GM18498 (cell line): ENCODE measurements around the gene PPP2R2D.
"Not testable (repeated sequence)": the region's sequence is repeated elsewhere in the genome, so short reads cannot be mapped to it uniquely, and the experiment has no call there.

Experiments
- ATAC-seq: cut with Tn5 transposase; IDR thresholded peaks from one replicate; pipeline ENCODE4 v1.9.1; 2021; ENCODE audit warnings: mild to moderate bottlenecking, moderate library complexity; ENCODE audit not compliant: unreplicated experiment

PPP2R2D gene

GRCh38 chr10:131905603-131906268 lies 4.9 kb downstream of the PPP2R2D start:
- ATAC-seq = no peak

DNA sequence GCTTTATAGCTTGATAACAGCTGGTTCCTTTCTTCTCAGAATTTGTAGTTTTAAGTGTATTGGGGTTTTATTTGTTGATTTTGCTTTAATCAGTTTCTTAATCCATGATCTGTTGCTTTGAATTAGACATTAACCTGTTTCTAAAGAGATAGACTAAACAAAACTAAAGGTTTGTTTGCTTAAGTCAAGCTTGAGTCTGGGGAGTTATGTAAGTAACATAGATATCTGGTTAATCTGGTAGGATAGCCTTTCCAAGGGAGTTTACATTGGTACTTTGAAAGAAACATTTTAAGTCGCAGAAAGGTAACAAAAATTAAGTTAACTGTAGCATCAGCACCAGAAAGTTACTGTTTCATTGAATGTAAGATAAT lies 5.4 kb downstream of the PPP2R2D start:
- no peak for ATAC-seq

DNA sequence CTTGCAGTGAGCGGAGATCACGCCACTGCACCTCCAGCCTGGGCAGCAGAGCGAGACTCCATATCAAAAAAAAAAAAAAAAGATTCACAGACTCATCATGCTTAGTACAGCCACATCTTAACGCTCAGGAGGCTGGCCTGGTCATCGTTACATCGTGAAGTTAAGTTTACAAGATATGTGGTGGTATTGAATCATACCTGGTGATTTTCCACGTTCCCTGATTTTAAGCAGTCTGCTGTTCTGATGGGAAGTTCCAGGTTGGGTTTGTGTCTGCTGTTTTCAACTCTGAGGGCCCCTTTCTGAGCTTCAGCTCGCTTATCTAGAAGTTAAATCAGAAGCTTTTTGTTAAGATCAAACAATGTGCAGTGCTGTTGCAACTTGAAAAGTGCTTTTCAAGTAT lies 6.9 kb downstream of the PPP2R2D start:
- no peak for ATAC-seq

GRCh38 chr10:131908151-131908550 lies 7.3 kb downstream of the PPP2R2D start:
- no peak for ATAC-seq

DNA sequence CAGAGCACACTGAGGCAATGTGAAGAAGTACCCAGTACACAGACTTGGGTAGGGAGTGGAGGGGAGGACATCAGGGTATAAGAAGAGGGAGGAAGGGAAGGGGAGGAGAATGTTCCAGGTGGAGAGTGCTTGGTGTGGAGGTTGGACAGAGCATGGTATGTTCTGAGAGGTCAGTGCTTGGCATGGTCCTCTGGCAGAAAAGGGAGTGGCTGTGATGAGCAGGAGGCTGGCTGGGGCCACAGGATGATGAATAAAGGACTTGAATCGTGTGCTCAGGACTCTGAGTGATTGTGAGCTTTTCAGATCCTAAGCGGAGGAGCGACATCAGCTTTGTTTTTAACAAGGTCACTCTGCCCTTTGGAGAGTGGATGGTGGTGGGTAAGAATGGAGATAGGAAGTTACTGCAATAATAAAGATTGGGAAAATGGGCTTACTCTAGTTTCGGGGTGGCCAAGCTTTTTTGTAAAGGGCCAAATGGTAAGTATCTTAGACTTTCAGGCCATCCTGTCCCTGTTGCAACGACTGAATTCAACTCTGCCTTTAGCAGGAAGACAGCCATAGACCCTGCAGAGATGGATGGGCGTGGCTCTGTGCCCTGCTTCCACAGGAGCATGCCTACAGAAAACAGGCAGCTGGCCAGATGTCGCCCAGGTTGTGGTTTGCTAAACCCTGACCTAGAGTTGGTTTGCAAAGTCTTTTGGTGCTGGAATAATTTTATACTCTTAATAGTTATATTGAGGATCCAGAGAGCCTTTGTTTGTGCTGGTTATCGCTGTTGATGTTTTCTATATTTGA lies 8.4 kb downstream of the PPP2R2D start:
- ATAC-seq = no peak

GRCh38 chr10:131909929-131910328 lies 9.1 kb downstream of the PPP2R2D start:
- no peak for ATAC-seq

DNA sequence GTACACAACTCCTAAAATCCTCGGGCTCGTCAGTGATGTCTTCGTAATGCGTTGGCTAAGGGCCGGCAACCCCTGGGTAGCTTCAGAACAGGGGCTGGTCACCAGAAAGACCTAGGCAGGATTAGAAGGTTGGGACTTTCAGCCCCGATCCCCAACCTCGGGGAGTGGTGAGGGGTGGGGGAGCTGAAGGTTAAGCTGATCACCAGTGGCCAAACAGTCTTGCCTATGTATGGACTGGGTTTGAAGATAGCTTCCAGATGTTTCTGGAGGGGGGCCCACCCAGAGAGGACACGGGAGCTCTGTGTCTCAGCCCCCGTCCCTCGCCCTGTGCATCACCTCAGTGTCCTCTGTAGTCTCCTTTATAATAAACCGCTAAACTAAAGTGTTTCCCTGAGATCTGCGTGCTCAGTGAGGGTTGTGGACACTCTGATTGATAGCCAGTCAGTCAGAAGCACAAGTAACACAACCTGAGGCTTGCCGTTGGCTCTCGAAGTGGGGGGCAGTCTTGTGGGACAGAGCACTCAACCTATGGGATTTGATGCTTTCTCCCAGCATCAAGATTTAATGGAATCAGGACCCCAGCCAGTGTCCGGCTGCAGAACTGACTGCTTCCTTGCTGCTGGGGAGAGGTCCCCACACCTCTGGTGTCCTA lies 10.0 kb downstream of the PPP2R2D start:
- ATAC-seq = no peak

GRCh38 chr10:131911451-131911850 lies 10.6 kb downstream of the PPP2R2D start:
- ATAC-seq = no peak

- ATAC-seq = no peak
Measured at GRCh38 chr10:131912620-131913019, 11.8 kb downstream of the PPP2R2D start.

DNA sequence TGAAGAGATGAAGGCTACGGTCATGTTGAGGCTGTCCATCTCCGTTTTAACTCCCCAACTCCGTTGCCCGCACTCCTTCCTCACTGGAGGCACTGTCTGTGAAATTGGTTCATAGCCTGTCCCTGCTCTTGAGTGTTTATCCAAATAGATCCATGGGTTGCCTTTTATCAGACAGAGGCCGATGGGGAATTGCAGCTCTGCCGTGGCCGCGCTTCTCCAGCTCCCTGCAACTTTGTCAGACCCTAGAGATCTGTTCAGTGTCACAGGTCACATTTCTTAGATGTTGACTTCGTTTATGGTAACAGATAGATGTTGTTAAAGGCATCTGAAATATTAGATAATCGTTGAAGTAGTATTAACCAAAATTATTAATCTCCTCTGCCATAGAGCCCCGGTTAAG lies 14.7 kb downstream of the PPP2R2D start:
- no peak for ATAC-seq

DNA sequence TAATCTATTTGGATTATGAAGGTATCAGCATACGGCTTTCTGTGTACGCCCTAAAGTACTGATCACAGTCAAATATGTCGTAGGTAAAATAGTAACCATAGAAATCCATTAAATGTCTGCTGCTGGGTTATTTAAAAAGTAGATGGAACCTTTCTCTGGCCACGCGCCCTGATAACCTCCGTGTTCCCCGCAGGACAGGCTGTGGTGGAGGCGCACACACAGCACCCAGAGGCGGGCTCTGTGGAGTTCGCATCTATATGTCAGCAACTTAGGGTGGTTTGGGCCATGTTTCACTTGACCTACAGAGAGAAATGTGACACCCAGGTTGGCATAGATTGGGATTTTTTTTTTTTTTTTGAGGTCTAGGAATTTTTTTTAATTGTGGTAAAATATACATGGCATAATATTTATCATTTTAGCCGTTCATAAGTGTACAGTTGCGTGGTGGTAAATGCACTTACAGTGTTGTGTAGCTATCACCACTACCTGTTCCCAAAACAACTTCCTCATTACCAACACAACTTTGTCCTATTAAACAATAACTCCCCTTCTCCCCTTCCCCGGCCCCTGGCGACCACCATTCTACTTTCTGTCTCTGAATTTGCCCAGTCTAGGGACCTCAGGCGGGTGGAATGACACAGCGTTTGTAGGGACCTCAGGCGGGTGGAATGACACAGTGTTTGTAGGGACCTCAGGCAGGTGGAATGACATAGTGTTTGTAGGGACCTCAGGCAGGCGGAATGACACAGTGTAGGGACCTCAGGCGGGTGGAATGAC lies 15.4 kb downstream of the PPP2R2D start:
- no peak for ATAC-seq

- not testable (repeated sequence) for ATAC-seq
Measured at GRCh38 chr10:131916767-131917160, 16.0 kb downstream of the PPP2R2D start.

- ATAC-seq = not testable (repeated sequence)
Measured at GRCh38 chr10:131917496-131917895, 16.7 kb downstream of the PPP2R2D start.

- not testable (repeated sequence) for ATAC-seq
Measured at GRCh38 chr10:131919461-131919860, 18.7 kb downstream of the PPP2R2D start.

DNA sequence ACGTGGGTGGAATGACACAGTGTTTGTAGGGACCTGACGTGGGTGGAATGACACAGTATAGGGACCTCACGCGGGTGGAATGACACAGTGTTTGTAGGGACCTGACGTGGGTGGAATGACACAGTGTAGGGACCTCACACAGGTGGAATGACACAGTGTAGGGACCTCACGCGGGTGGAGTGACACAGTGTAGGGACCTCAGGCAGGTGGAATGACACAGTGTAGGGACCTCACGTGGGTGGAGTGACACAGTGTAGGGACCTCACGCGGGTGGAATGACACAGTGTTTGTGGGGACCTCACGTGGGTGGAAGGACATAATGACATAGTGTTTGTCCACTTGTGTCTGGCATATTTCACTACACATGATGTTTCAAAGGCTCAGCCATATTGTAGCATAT lies 19.3 kb downstream of the PPP2R2D start:
- no peak for ATAC-seq

GRCh38 chr10:131920693-131921092 lies 19.9 kb downstream of the PPP2R2D start:
- no peak for ATAC-seq

DNA sequence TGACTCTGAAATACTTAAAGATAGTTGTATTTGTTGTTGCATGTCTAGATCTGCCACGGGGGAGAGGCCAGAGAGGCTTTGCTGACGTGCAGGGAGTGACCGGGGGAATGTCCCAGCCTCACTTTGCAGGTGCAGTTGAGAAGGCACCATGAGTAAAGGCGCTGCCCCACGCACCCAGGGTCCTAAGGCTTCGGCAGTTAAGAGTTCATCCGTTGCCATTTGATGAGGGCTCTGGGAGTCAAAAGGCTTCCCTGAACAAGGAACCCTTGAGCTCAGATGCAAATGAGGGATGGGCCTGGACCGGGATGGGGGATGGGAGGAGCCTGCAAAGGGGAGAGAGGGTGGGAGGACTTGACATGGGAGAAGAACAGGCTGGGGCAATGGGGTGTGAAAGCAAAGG lies 20.4 kb downstream of the PPP2R2D start:
- ATAC-seq = peak; percentile 57

DNA sequence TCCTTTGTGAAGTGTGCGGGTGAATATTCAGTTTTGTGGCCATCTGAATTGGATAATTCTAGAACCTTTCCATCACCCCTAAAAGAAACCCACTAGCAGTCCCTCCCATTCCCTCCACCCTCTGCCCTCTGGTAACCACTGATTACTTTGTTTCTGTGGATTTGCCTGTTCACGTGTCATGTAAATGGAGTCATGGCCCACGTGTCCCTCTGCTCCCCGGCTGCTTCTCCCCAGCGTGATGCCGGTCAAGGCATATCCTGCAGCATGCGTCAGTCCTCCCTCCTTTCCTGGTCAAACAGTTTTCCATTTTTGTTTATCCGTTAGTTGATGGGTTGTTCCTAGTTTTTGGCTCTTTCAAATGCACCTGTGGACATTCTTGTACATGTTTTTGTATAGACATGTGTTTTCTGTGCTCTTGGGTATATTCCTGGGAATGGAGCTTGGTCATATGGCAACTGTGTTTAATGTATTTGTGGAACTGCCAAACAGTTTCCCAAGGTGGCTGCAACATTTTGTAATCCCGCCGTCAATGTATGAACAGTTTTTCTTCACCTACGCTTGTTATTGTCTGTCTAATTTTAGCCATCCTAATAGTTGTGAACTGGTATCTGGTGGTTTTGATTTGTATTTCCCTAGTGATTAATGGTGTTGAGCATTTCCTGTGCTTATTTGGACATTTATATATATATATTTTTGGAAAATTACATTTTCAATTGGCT lies 22.4 kb downstream of the PPP2R2D start:
- no peak for ATAC-seq

DNA sequence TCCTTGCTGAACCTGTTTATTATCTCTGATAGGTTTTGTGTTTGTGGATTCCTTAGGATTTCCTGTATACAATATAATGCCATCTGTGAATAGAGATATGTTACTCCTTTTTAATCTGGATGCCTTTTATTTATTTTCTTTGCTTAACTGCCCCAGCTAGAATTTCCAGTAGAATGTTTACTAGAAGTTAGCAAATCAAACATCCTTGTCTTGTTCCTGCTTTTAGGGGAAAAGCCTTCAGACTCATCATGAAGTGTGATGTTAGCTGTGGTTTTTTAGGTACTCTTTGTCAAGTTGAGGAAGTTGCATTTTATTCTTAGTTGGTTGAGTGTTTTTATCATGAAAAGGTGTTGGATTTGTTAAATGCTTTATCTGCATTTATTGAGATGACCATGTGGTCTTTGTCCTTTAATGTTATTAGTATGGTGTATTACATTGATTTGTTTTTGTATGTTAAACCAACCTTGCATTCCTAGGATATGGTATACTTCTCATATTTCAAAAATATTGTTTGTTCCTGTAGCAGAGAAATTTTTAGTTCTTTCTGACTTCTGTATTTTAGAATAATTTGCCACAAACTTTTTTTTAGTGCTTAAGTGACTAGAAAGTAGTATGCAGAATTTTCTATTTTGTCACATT lies 24.3 kb downstream of the PPP2R2D start:
- ATAC-seq = no peak

- ATAC-seq = no peak
Measured at GRCh38 chr10:131925716-131926115, 24.9 kb downstream of the PPP2R2D start.
